Ishikawa (cell line): ENCODE measurements around the gene PLXNA3.

Experiments
- CEBPB ChIP-seq: IDR thresholded peaks from 2 replicates; pipeline ENCODE4 v1.6.1; 2012
- CREB1 ChIP-seq: IDR thresholded peaks from 2 replicates; pipeline ENCODE4 v1.6.1; 2012; ENCODE audit warnings: low read depth
- EGR1 ChIP-seq: IDR thresholded peaks from 2 replicates; pipeline ENCODE4 v1.6.1; 2012
- EP300 ChIP-seq: IDR thresholded peaks from 2 replicates; pipeline ENCODE4 v1.6.1; 2012; ENCODE audit warnings: borderline replicate concordance
- FOXM1 ChIP-seq: IDR thresholded peaks from 2 replicates; pipeline ENCODE4 v1.6.1; 2012; ENCODE audit warnings: low read depth, borderline replicate concordance
- MAX ChIP-seq: IDR thresholded peaks from 2 replicates; pipeline ENCODE4 v1.6.1; 2012
- NFIC ChIP-seq: IDR thresholded peaks from 2 replicates; pipeline ENCODE4 v1.6.1; 2012
- RAD21 ChIP-seq: IDR thresholded peaks from 2 replicates; pipeline ENCODE4 v1.6.1; 2012; ENCODE audit warnings: low read depth
- TAF1 ChIP-seq: IDR thresholded peaks from 2 replicates; pipeline ENCODE4 v1.6.1; 2012; ENCODE audit warnings: low read depth, mild to moderate bottlenecking
- TCF12 ChIP-seq: IDR thresholded peaks from 2 replicates; pipeline ENCODE4 v1.6.1; 2012; ENCODE audit warnings: low read depth
- TEAD4 ChIP-seq: IDR thresholded peaks from 2 replicates; pipeline ENCODE4 v1.6.1; 2012
- USF1 ChIP-seq: IDR thresholded peaks from 2 replicates; pipeline ENCODE4 v1.6.1; 2012
- YY1 ChIP-seq: IDR thresholded peaks from 2 replicates; pipeline ENCODE4 v1.6.1; 2012; ENCODE audit warnings: low read depth
- ZBTB7A ChIP-seq: IDR thresholded peaks from 2 replicates; pipeline ENCODE4 v1.6.1; 2012; ENCODE audit warnings: low read depth
- TF ChIP-seq, protein P1 (sequence below): IDR thresholded peaks from 2 replicates; pipeline ENCODE4 v1.6.1; 2012; ENCODE audit warnings: low read depth, mild to moderate bottlenecking

PLXNA3 gene

DNA sequence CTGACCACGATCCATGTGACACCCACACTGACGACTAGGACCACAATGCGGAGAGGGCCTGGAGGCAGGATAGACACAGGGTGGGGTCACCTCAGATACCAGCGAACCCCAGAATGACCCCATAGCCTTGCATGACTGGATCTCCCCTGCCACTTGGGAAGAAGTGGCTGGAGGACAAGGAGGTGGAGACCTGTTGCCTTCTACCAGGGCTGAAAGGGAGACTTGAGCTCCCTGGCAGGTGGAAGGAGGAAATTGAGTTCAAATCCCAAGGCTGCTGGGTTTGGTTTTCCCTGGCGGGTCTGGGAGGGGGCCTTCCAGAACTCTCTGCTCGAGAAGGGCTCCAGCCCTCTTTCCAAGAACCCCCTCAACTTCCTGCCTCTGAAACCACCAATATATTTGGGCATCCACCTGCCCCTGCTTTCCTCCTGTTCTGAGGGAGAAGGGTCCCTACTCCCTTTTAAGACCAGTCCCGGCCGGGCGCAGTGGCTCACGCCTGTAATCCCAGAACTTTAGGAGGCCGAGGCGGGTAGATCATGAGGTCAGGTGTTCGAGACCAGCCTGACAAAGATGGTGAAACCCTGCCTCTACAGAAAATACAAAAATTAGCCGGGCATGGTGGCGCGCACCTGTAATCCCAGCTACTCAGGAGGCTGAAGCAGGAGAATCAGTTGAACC, 54.9 kb downstream of the PLXNA3 start:
- no peak for TF ChIP-seq TCF12
- no peak for TF ChIP-seq TEAD4
- TF ChIP-seq FOXM1, result no peak
- TF ChIP-seq CREB1, result no peak
- TF ChIP-seq NFIC, result no peak
- no peak for TF ChIP-seq RAD21
- no peak for TF ChIP-seq MAX

DNA sequence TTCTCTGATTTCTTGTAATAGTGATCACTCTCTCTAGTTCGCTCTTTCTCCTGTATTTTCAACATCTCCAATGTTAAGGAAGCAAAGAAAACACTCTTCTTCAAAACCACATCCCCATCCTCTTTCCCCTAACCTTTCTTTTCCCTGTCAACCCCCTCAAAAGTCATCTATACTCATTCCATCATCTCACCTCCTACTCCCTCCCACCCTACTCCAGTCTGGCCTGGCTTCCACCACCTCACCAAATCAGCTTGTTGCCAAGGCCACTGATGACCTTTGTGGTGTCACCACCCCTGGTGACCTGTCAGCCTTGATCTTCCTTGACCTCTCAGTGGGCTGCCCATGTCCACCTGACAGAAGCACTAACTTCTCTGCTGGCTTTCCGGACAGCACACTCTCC, 55.6 kb downstream of the PLXNA3 start:
- TF ChIP-seq FOXM1, result no peak
- TF ChIP-seq NFIC, result no peak
- no peak for TF ChIP-seq CEBPB
- TF ChIP-seq USF1, result no peak
- no peak for TF ChIP-seq EP300
- no peak for TF ChIP-seq YY1
- TF ChIP-seq EGR1, result no peak
- no peak for TF ChIP-seq MAX
- no peak for TF ChIP-seq CREB1
- no peak for TF ChIP-seq TEAD4
- TF ChIP-seq ZBTB7A, result no peak
- no peak for TF ChIP-seq RAD21
- TF ChIP-seq TAF1, result no peak
- TF ChIP-seq TCF12, result no peak
- TF ChIP-seq, protein P1, sequence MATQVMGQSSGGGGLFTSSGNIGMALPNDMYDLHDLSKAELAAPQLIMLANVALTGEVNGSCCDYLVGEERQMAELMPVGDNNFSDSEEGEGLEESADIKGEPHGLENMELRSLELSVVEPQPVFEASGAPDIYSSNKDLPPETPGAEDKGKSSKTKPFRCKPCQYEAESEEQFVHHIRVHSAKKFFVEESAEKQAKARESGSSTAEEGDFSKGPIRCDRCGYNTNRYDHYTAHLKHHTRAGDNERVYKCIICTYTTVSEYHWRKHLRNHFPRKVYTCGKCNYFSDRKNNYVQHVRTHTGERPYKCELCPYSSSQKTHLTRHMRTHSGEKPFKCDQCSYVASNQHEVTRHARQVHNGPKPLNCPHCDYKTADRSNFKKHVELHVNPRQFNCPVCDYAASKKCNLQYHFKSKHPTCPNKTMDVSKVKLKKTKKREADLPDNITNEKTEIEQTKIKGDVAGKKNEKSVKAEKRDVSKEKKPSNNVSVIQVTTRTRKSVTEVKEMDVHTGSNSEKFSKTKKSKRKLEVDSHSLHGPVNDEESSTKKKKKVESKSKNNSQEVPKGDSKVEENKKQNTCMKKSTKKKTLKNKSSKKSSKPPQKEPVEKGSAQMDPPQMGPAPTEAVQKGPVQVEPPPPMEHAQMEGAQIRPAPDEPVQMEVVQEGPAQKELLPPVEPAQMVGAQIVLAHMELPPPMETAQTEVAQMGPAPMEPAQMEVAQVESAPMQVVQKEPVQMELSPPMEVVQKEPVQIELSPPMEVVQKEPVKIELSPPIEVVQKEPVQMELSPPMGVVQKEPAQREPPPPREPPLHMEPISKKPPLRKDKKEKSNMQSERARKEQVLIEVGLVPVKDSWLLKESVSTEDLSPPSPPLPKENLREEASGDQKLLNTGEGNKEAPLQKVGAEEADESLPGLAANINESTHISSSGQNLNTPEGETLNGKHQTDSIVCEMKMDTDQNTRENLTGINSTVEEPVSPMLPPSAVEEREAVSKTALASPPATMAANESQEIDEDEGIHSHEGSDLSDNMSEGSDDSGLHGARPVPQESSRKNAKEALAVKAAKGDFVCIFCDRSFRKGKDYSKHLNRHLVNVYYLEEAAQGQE, result no peak

DNA sequence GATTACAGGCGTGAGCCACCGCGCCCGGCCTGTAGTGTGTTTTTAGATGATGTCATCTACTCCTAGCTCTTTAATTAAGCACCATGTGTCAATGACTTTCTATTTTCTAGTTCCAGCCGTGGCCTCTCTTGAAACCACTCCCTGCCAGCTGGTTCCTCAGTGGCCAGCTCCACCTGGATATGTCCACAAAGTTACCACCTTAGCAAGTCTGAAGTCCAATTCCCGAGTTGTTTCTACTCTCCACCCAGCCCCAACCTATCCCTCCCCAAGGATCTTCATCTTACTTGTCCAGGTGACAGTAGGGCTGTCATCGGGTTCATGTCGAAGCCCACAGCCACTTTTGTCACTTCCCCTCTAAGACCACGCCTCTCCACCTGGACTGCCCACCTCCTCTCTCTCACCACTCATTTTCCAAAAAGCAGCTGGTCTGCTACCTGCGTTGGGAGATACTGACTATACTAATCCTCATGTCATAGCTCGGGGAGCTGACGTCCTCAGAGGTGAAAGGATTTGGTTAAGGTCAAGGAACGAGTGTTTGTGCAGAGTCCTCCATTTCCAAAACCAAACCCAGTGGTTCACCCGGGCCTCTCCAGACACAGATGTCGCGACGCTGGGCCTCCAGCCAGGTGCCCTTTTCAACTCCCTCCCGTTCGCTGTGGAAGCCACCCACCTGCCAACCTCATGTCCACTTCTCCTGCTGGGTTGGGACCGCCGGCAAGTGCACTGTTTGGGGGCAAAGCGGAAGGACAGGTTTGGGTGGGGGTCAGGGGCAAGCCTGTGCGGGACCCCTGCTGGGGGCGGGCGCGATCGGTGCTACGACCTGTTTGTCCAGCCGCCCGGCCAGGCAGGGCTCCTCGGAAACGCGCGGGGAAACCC, 57.2 kb downstream of the PLXNA3 start:
- TF ChIP-seq EP300 (no peak), YY1 (no peak), RAD21 (no peak), TEAD4 (no peak), CEBPB (no peak), TAF1 (no peak), ZBTB7A (no peak), EGR1 (no peak), FOXM1 (no peak), MAX (no peak)
- TF ChIP-seq, protein P1, result no peak

GRCh38 chrX:154515966-154516655, 58.0 kb downstream of the PLXNA3 start, which contains the start of gene FAM3A:
Gene FAM3A (minus strand): TSS chrX:154516232. CDS start chrX:154515772, 460 bp downstream.
- TF ChIP-seq ZBTB7A, result no peak
- TF ChIP-seq TCF12, result no peak; the same call in 1 of the 2 replicates
- no peak for TF ChIP-seq NFIC
- TF ChIP-seq EP300, result no peak
- TF ChIP-seq USF1, result no peak
- TF ChIP-seq CEBPB, result no peak
- no peak for TF ChIP-seq RAD21
- no peak for TF ChIP-seq TEAD4
- no peak for TF ChIP-seq FOXM1
- peak; percentile 81 for TF ChIP-seq YY1
- no peak for TF ChIP-seq MAX
- no peak for TF ChIP-seq CREB1
- TF ChIP-seq TAF1, result peak; percentile 53; the same call in 1 of the 2 replicates
- TF ChIP-seq EGR1, result 0 out of 2 replicates have a peak, but pooled peaks have one; percentile 26
- TF ChIP-seq, protein P1, result no peak
